Stomach smooth muscle (tissue), 2 donors: ENCODE results near the gene MUC5B.
"Not testable (repeated sequence)": the region's sequence is repeated elsewhere in the genome, so short reads cannot be mapped to it uniquely, and the experiment has no call there.

ENCODE experiments used
- H3K27ac ChIP-seq: one replicate; pipeline ENCODE4 v1.7.0; 2013; ENCODE audit warnings: mild to moderate bottlenecking, low read length, inconsistent platforms
- H3K27me3 ChIP-seq, 2 donors: one replicate each; pipeline ENCODE4 v1.7.0; 2013; ENCODE audit warnings: low read length in 2 of 2; ENCODE audit not compliant: insufficient read depth in 2 of 2, control insufficient read depth in 1 of 2
- H3K36me3 ChIP-seq, 2 donors: one replicate each; pipeline ENCODE4 v1.7.0; 2013; ENCODE audit warnings: low read length in 2 of 2; ENCODE audit not compliant: control insufficient read depth in 2 of 2, insufficient read depth in 2 of 2
- H3K4me1 ChIP-seq: one replicate; pipeline ENCODE4 v1.7.0; 2013; ENCODE audit warnings: low read length; ENCODE audit not compliant: control insufficient read depth, insufficient read depth
- H3K4me3 ChIP-seq, 2 donors: one replicate each; pipeline ENCODE4 v1.7.0; 2013; ENCODE audit warnings: low read length in 2 of 2
- H3K9ac ChIP-seq, 2 donors: one replicate each; pipeline ENCODE4 v1.7.0; 2013; ENCODE audit warnings: low read length in 2 of 2, mild to moderate bottlenecking in 1 of 2
- H3K9me3 ChIP-seq, 2 donors: one replicate each; pipeline ENCODE4 v1.7.0; 2013; ENCODE audit warnings: low read length in 2 of 2; ENCODE audit not compliant: control insufficient read depth in 2 of 2
- donor health status: healthy.
- donor health status: Pancreatic carcinoma.

MUC5B gene

DNA sequence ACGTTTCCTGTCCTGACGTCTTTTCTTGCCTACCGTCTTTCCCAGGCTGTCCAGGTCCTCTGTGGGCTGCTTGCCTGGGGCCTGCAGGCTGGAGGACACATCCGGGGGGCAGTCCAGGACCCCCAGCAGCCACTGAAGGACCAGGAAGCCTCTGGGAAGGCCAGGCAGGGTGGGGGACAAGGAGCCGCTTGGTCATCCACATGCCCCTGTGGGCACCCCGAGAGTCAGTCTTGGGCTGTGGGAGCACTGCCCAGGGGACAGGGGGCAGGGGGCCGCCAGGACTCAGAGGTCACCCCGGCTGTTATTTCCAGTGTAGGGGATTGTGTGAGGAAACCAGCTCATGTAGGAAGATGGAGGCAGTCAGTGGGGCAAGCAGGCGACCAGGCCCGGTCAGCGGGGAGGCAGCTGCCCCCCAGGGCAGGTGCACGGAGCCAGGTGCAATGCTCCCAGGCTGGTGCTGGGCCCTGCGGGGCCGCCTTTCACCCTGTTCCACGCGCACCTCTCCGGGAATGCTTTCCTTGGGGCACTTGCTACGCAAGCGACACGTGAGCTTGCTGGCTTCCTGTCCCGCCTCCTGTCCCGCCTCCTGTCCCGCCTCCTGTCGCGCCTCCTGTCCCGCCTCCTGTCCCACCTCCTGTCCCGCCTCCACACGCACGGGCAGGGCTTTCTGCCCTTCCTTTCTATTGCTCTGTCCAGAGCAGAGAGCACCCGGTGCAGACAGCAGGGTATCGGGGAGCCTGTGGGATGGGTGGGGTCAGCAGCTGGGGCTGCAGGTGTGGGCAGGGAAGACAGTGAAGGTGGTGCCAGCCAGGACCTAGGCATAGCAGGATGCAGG, 39.5 kb downstream of the MUC5B start:
- no peaks in the 10 kb centered on the region for H3K27me3 ChIP-seq
- H3K27ac ChIP-seq: peak overlapping the region; percentile 58
- no peaks in the 10 kb centered on the region for H3K36me3 ChIP-seq
- H3K4me3 ChIP-seq: peak overlapping the region; percentile 71 to 80
- peak overlapping the region; percentile 72 to 84 for H3K9ac ChIP-seq
- H3K4me1 ChIP-seq: peaks cover 19% of the 10 kb centered on the region
- no peaks in the 10 kb centered on the region for H3K9me3 ChIP-seq

DNA sequence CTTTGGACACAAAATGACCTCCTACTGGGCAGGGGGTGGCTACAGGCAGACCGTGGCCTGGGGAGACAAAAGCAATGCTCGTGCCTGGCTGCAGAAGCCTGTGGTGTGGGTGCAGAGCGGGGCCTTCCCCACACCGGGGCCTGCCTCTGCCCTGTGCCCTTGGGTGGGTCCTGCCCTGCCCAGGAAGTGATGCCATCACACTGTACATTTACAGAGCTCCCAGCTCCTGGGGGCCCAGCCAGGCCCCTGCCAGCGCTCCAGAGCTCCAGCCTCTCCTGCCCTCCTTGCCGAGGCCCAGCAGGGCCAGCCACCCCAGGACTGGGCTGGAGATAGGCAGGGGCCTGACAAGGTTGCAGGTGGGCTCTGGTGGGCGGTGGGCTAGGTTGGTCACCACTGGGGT, 40.1 kb downstream of the MUC5B start:
- peak overlapping the region; percentile 58 for H3K27ac ChIP-seq
- H3K9ac ChIP-seq: peak overlapping the region in 1 of 2 donors; percentile 84
- H3K27me3 ChIP-seq: no peaks in the 10 kb centered on the region
- H3K4me3 ChIP-seq: peak overlapping the region; percentile 59 to 80
- H3K4me1 ChIP-seq: peaks cover 19% of the 10 kb centered on the region
- H3K36me3 ChIP-seq: no peaks in the 10 kb centered on the region
- no peaks in the 10 kb centered on the region for H3K9me3 ChIP-seq

GRCh38 chr11:1264444-1264843, 41.6 kb downstream of the MUC5B start:
- H3K9ac ChIP-seq, H3K36me3 ChIP-seq, H3K27ac ChIP-seq, H3K4me3 ChIP-seq, H3K9me3 ChIP-seq, H3K27me3 ChIP-seq: not testable (repeated sequence)
- peaks cover 19% of the 10 kb centered on the region for H3K4me1 ChIP-seq

- not testable (repeated sequence) for H3K9me3 ChIP-seq, H3K4me3 ChIP-seq, H3K36me3 ChIP-seq, H3K27ac ChIP-seq, H3K9ac ChIP-seq, H3K27me3 ChIP-seq
- H3K4me1 ChIP-seq: peaks cover 19% of the 10 kb centered on the region
These were observed 42.6 kb downstream of the MUC5B start for GRCh38 chr11:1265480-1265879.

DNA sequence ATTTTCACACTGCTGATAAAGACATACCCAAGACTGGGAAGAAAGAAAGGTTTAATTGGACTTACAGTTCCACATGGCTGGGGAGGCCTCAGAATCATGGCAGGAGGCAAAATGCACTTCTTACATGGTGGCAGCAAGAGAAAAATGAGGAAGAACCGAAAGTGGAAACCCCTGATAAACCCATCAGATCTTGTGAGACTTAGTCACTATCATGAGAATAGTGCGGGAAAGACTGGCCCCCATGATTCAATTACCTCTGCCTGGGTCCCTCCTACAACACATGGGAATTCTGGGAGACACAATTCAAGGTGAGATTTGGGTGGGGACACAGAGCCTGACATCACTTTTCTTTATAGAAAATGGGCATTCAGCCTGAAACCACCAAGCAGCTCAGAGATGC, 44.1 kb downstream of the MUC5B start:
- peaks cover 14% of the 10 kb centered on the region for H3K4me1 ChIP-seq
- H3K9ac ChIP-seq, H3K4me3 ChIP-seq, H3K27ac ChIP-seq, H3K9me3 ChIP-seq, H3K36me3 ChIP-seq, H3K27me3 ChIP-seq: not testable (repeated sequence)

GRCh38 chr11:1267441-1268100, 44.7 kb downstream of the MUC5B start:
- H3K36me3 ChIP-seq: no peaks in the 10 kb centered on the region
- peaks cover 8% of the 10 kb centered on the region for H3K4me1 ChIP-seq
- no peak overlapping the region for H3K9ac ChIP-seq
- no peaks in the 10 kb centered on the region for H3K27me3 ChIP-seq
- no peak overlapping the region for H3K4me3 ChIP-seq
- H3K9me3 ChIP-seq: no peaks in the 10 kb centered on the region
- no peak overlapping the region for H3K27ac ChIP-seq

- no peaks in the 10 kb centered on the region for H3K9me3 ChIP-seq
- H3K27ac ChIP-seq: no peak overlapping the region
- H3K27me3 ChIP-seq: no peaks in the 10 kb centered on the region
- no peaks in the 10 kb centered on the region for H3K4me1 ChIP-seq
- H3K9ac ChIP-seq: no peak overlapping the region
- H3K4me3 ChIP-seq: no peak overlapping the region
- H3K36me3 ChIP-seq: no peaks in the 10 kb centered on the region
These were observed 47.1 kb downstream of the MUC5B start for GRCh38 chr11:1269957-1270356.

GRCh38 chr11:1270476-1270875, 47.6 kb downstream of the MUC5B start:
- no peak overlapping the region for H3K9ac ChIP-seq
- H3K27ac ChIP-seq: no peak overlapping the region
- H3K4me3 ChIP-seq: no peak overlapping the region
- H3K36me3 ChIP-seq: peaks cover 0 to 3% of the 10 kb centered on the region in 2 donors
- no peaks in the 10 kb centered on the region for H3K4me1 ChIP-seq
- no peaks in the 10 kb centered on the region for H3K27me3 ChIP-seq
- H3K9me3 ChIP-seq: no peaks in the 10 kb centered on the region

DNA sequence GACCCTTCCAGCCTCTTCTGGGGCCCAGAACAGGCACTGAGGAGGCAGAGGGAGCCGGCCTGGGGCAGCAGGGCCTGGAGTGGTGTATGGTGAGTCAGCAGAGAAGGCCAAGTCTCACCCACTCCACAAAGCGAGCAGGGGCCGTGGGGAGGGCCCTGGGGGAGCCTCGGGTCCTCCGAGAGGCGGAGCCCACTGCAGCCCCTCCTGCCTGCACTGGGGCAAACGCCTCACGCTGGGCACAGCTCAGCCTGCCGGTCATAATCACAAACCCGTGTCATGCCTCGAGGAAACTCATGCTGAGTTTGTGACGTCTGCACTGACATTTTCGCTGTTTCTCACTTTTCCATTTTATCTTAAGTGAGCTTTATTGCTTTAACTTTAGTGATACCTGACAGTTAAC, 48.1 kb downstream of the MUC5B start:
- H3K27ac ChIP-seq: no peak overlapping the region
- no peak overlapping the region for H3K9ac ChIP-seq
- H3K4me1 ChIP-seq: no peaks in the 10 kb centered on the region
- H3K36me3 ChIP-seq: peaks cover 3 to 5% of the 10 kb centered on the region in 2 donors
- H3K9me3 ChIP-seq: no peaks in the 10 kb centered on the region
- H3K27me3 ChIP-seq: no peaks in the 10 kb centered on the region
- no peak overlapping the region for H3K4me3 ChIP-seq

- no peak overlapping the region for H3K27ac ChIP-seq
- peaks cover 7% of the 10 kb centered on the region in 2 donors for H3K36me3 ChIP-seq
- H3K4me3 ChIP-seq: no peak overlapping the region
- no peaks in the 10 kb centered on the region for H3K9me3 ChIP-seq
- H3K9ac ChIP-seq: no peak overlapping the region
- H3K27me3 ChIP-seq: no peaks in the 10 kb centered on the region
- no peaks in the 10 kb centered on the region for H3K4me1 ChIP-seq
These were observed 48.5 kb downstream of the MUC5B start for GRCh38 chr11:1271406-1271805.

GRCh38 chr11:1271927-1272326, 49.1 kb downstream of the MUC5B start:
- H3K36me3 ChIP-seq: peaks cover 11% of the 10 kb centered on the region in 2 donors
- H3K27ac ChIP-seq: no peak overlapping the region
- no peaks in the 10 kb centered on the region for H3K9me3 ChIP-seq
- no peak overlapping the region for H3K4me3 ChIP-seq
- no peaks in the 10 kb centered on the region for H3K27me3 ChIP-seq
- H3K4me1 ChIP-seq: no peaks in the 10 kb centered on the region
- H3K9ac ChIP-seq: no peak overlapping the region
